Activated naive CD4-positive, alpha-beta T cell treated with anti-CD3 and anti-CD28 coated beads, Interleukin-2, amount 50 U/mL, for 24 hours (primary cell): ENCODE data around the gene BCORL1.

ENCODE experiments used
- H3K27ac Mint-ChIP-seq: one replicate; pipeline ENCODE4 v1.8.0; 2021; ENCODE audit warnings: mild to moderate bottlenecking, mixed read lengths
- H3K27me3 Mint-ChIP-seq: one replicate; pipeline ENCODE4 v1.8.0; 2021; ENCODE audit warnings: mixed read lengths
- H3K36me3 Mint-ChIP-seq: one replicate; pipeline ENCODE4 v1.8.0; 2021; ENCODE audit warnings: mixed read lengths
- H3K4me1 Mint-ChIP-seq: one replicate; pipeline ENCODE4 v1.8.0; 2021; ENCODE audit warnings: mixed read lengths
- H3K4me3 Mint-ChIP-seq: one replicate; pipeline ENCODE4 v1.8.0; 2021; ENCODE audit warnings: mild to moderate bottlenecking, mixed read lengths
- H3K9me3 Mint-ChIP-seq: one replicate; pipeline ENCODE4 v1.8.0; 2021; ENCODE audit warnings: mixed read lengths

The BCORL1 gene

DNA sequence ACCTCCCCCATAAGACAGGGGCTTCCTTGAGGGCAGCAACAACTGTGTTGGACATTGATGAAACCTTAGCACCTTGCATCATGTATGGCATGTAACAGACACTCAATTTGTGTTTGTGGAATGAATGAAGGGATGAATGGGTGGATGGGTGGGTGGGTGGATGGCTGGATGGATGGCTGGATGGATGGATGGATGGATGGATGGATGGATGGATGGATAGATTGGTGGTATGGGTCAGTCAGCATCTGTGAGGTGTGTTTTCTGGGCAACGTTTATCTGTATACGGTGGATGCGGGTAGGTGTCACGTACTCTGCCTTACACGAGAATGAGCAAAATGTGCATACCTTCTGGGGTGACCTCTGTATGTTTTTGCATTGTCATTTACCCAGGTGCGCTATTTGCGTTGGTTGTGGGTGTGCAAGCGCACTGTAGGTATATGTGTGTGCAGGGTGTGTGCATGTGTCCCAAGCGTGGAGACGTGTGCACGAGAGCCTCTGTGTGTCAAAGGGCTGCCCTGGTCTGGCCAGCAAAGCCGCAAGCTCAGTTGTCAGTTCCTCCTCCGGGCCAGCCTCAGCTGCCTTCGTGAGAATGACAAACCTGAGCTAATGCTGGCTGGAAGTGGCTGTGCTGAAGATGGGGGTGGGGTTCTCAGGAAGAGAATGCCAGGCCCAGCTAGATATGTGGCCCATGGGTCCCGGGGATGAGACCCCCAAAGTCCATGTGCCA, 101.4 kb downstream of the BCORL1 start:
- Mint-ChIP-seq H3K27ac (peak overlapping the region; percentile 91), H3K36me3 (no peaks in the 10 kb centered on the region), H3K27me3 (no peaks in the 10 kb centered on the region), H3K4me3 (peak overlapping the region; percentile 84), H3K9me3 (no peaks in the 10 kb centered on the region), H3K4me1 (peaks cover 66% of the 10 kb centered on the region)

DNA sequence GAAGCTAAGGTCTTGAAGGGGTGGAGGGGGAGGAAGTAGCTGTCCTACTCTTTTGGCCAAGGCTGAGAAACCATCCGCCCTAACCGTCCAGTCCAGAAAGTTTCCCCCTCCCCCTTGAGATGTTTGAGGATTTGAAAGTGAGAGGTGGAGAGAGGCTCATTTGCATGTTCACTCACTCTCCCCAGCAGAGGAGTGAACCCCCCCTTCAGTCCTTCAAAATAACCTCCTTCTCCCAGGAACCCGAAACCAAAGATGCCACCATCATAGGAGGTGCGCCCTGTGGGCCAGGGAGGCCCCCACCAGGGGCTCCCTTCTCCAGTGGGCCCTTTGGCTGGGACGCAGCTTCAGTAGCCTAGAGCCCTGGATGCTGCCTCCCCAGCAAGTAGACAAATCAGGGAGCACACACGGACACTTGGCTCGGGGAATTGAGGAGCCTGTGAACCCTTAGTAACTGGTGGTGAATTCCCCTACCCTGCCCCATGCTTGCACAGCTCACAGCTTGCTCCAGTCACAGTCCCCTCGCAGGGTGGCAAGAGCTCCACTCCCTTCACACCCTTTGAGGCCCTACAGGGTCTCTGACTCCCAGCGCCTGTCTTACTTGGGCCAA, 102.3 kb downstream of the BCORL1 start:
- no peaks in the 10 kb centered on the region for H3K36me3 Mint-ChIP-seq
- H3K4me3 Mint-ChIP-seq: peak overlapping the region; percentile 84
- no peaks in the 10 kb centered on the region for H3K27me3 Mint-ChIP-seq
- H3K27ac Mint-ChIP-seq: peak overlapping the region; percentile 55
- H3K4me1 Mint-ChIP-seq: peaks cover 65% of the 10 kb centered on the region
- no peaks in the 10 kb centered on the region for H3K9me3 Mint-ChIP-seq

DNA sequence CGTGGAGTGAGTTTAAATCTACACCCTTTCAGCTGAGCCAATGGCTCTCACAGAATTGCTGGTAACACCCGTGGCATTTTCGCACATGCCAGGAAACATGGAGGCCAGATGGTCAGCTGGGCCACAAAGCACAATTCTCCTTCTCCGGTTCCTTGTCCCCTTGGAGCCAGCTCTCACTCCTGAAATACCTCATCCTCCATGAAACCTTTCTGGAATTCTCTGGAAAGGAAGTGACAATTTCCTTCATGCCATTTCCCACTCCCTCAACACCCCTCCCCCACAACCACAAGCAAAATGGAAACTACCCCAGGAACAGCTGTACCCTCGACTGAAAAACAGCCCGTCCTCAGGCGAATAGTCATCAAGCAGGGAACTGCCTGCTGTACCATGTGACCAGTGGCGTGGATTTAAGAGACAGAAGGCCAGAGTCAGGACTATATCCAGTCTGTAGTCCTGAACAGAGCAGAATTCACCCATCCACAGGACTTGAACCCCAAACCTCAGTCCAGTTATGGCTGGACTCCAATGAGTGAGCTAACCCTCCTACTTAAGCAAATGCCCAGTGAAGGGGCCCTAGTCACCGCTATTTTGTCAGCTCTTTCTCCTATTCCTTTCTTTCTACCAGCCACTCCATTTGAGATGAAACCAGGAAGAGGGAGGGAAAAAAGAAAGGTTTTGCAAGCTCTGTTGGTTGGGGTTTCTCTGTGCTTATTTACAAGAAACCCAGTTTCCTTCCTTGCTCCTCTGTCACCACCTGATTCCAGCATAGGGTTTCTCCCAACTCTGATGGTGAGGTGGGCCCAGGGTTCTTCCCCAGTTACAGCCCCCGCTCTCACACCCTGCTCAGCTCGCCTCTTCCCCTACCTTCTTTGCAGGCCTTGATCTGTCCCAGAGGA, 103.4 kb downstream of the BCORL1 start:
- no peaks in the 10 kb centered on the region for H3K27me3 Mint-ChIP-seq
- peak overlapping the region; percentile 84 for H3K27ac Mint-ChIP-seq
- no peaks in the 10 kb centered on the region for H3K36me3 Mint-ChIP-seq
- H3K4me3 Mint-ChIP-seq: peak overlapping the region; percentile 84
- peaks cover 68% of the 10 kb centered on the region for H3K4me1 Mint-ChIP-seq
- H3K9me3 Mint-ChIP-seq: no peaks in the 10 kb centered on the region

DNA sequence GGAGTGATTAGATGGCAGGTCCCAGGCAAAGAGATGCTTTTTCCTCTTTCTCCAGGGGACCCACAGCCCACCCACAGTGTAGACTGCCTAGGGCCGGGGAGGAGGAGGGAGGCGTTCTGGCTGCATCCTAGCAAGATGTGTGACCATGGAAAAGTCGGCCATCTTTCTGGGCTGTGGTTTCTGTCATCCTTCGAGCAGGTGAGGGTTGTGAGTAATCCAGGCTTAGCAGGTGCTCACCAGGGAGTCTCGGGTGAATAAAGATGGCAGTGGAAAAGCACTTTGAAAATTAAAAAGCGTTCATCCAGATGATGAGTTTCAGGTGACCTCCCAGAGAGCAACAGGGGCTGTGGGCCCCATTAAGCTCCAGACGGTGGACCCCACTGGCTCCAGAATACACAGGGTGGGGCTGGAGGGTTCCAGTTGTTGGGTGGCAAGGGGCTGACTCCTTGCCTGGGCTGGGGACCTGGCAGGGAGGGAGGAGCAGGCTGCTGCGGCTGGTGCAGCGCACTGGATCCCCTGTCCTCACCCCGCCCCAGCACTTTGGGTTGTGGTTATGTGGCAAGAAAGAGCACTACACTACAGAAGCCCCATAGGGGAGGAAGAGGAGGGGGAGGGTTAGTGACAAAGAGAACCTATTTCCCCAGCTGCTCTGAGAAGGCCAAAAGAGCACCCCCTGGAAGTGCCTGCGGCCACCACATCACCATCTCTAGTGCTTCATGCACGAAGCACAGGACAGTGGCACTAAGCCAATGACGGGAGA, 104.2 kb downstream of the BCORL1 start:
- H3K36me3 Mint-ChIP-seq: no peaks in the 10 kb centered on the region
- H3K27me3 Mint-ChIP-seq: no peaks in the 10 kb centered on the region
- H3K9me3 Mint-ChIP-seq: no peaks in the 10 kb centered on the region
- H3K27ac Mint-ChIP-seq: peak overlapping the region; percentile 84
- H3K4me3 Mint-ChIP-seq: peak overlapping the region; percentile 84
- peaks cover 65% of the 10 kb centered on the region for H3K4me1 Mint-ChIP-seq

DNA sequence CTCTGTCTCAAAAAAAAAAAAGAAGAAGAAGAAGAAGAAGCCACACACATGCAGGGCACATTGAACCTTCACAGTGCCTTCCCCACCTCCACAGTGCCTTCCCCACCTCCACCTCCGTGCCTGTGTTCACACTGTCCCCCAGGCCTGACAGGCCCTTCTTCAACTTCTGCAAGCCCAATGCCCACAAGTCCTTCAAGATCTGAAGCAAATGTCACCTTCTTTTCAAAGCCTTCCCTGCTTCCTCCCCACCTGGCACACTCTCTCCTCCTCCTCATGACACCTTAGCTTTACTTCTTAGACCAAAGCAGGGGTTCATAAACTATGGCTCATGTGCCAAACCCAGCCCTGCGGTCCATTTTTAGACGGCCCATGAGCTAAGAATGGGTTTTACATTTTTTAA, 107.9 kb downstream of the BCORL1 start:
- Mint-ChIP-seq H3K27ac (peak overlapping the region; percentile 80), H3K4me3 (no peak overlapping the region), H3K36me3 (no peaks in the 10 kb centered on the region), H3K4me1 (peaks cover 53% of the 10 kb centered on the region), H3K9me3 (no peaks in the 10 kb centered on the region), H3K27me3 (no peaks in the 10 kb centered on the region)

DNA sequence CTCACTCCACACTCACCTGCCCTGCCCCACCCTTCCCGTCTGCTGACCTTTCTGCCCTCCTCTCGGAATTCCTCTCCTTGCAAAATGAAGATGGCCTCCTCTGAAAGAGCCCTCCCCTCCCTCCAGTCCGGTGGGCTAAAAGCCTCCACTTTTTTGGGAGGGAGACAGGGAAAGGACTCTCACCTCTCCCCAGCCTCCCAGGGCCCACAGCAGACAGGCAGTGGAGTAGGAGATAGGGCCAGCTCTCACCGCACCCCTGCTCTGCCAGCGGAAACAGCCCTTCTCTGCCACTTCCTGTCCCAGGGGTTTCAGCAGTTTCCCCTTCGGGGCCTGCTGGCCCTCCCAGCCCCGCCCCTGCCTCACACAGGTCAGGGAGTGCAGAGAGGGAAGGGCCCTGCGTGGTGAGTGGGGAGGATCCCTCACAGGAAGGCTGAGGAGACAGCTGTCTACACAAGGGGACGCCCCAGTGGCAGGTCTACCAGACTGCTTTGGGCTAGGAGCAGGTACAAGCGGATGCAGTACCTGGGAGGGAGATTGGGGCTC, 109.6 kb downstream of the BCORL1 start:
- Mint-ChIP-seq H3K36me3 (no peaks in the 10 kb centered on the region), H3K27me3 (no peaks in the 10 kb centered on the region), H3K27ac (peak overlapping the region; percentile 62), H3K4me1 (peaks cover 55% of the 10 kb centered on the region), H3K4me3 (peak overlapping the region; percentile 59), H3K9me3 (no peaks in the 10 kb centered on the region)

DNA sequence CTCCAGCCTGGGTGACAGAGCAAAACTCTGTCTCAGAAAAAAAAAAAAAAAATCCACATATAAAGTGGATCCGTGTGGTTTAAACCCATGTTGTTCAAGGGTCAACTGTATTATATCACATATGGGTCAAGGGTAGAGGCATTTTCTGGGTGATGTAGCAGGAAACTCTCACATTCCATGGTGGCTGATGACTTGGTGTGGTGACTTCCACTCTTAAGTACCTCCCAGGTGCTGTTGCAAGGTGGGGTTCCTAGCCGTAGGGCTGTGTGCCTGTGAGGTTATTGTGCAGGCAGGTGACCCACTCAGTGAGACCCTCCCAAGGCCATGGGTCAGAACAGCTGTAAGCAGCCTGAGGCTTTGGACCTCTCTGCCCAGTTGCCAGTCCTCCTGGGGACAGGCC, 110.8 kb downstream of the BCORL1 start:
- Mint-ChIP-seq H3K27me3 (no peaks in the 10 kb centered on the region), H3K27ac (no peak overlapping the region), H3K4me3 (no peak overlapping the region), H3K4me1 (peaks cover 54% of the 10 kb centered on the region), H3K9me3 (no peaks in the 10 kb centered on the region), H3K36me3 (no peaks in the 10 kb centered on the region)

DNA sequence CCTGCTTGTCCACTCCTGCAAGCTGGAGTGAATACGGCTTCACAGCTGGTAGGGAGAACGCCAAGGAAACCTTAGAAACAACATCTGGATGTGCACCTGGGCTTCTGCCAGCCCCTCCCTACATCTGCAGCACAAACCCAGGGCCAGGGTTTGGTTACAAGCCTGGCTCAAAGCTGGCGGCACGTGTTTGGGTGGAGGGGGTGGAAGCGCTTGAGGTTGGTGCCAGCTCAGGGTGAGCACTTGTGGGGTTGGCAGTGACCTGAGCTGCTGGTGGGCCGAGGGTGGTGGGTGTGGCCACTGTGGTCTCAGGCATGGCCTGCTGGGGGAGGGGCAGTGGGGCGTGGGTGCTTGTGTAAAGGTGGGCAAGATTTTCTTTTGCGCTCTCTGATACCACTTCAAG, 112.3 kb downstream of the BCORL1 start:
- Mint-ChIP-seq H3K4me3 (no peak overlapping the region), H3K27me3 (no peaks in the 10 kb centered on the region), H3K4me1 (peaks cover 56% of the 10 kb centered on the region), H3K9me3 (no peaks in the 10 kb centered on the region), H3K27ac (peak overlapping the region; percentile 51), H3K36me3 (no peaks in the 10 kb centered on the region)

DNA sequence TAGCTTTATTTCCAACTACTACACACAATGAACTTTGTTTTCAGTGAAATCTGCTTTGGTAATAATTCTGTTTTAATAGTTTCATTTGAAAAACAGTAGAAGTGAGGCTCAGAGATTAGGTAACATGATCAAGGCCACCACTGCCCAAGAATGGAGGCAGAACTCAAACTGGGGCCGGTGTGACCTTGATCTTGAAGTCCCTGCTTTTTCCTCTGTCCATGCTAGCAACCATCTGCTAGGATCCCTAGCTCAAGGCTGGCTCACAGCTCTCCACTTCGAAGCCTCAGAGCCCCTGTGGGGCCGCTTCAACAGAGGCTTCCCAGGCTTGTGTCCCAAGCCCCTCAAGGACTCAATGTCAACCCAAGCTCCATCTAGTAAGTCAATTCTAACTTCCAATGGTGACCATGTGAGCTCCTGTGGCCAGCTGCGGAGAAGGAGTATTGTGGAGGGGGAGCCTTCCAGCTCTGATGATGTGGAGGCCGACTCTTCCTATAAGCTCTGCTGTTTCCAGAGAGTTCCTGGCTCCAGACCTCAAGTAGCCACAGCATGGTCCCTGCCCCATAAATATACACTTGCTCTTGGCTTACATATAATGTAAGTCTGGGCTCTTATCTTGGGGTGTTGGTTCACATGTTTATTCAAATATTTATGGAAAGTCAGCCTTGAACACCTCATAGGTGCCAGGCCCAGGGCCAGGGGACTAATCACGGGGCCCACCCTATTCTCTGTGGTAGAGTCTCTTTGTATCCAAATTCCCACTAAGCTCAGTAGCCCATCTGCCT, 113.0 kb downstream of the BCORL1 start:
- Mint-ChIP-seq H3K36me3 (no peaks in the 10 kb centered on the region), H3K9me3 (no peaks in the 10 kb centered on the region), H3K27ac (peak overlapping the region; percentile 68), H3K27me3 (no peaks in the 10 kb centered on the region), H3K4me1 (peaks cover 60% of the 10 kb centered on the region), H3K4me3 (no peak overlapping the region)

DNA sequence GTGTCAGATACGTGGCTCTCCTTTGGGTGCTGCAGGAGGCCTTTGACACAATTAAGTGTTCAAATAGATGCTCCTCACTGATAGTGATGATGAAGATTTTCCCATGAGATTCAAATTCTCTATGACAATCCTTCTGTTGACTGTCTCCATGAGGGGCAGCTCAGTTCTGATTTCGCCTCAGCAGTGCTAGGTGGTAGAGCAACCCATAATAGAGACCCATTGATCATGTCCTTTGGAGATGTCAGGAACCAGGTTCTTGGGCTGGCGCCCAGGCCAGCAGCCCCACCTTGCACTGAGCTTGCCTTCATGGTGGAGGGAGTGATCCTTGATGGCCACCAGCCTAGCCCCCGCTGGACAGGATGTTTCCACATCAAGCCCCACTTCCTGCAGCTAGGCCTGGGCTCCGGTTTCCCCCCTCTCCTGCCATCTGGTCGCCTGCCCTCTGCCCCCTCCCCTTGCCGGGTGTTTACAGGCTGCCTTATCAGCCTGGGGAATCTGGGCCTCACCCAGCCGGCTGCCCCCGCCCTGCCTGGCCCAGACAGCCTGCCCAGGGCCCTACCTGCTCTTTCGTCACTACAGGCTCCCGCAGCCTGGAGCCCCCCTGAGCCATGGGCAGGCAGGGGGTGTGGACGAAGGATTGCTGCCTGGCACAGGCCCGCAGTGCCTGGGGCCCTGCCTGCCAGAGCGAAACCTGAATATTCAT, 115.2 kb downstream of the BCORL1 start:
- H3K36me3 Mint-ChIP-seq: no peaks in the 10 kb centered on the region
- peak overlapping the region; percentile 70 for H3K27ac Mint-ChIP-seq
- peaks cover 61% of the 10 kb centered on the region for H3K4me1 Mint-ChIP-seq
- H3K4me3 Mint-ChIP-seq: peak overlapping the region; percentile 65
- no peaks in the 10 kb centered on the region for H3K9me3 Mint-ChIP-seq
- H3K27me3 Mint-ChIP-seq: no peaks in the 10 kb centered on the region

DNA sequence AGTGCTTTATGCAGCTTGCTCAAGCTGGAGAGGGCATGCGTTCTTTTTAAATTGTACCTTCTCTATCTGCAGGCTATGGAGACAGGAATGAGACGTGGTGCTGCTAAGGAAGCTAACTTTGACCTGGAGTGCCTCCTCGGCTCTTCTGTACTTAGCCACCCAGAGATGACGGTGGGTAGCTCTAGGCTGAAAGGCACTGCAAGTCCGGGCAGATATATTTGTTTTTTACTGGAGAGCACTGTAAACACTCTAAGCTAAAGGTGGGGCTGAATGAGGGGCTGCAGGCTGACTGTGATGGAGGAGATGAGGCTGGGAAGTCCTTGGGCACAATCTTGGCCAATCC, 115.7 kb downstream of the BCORL1 start:
- Mint-ChIP-seq H3K27me3 (no peaks in the 10 kb centered on the region), H3K9me3 (no peaks in the 10 kb centered on the region), H3K4me1 (peaks cover 65% of the 10 kb centered on the region), H3K27ac (peak overlapping the region; percentile 70), H3K36me3 (no peaks in the 10 kb centered on the region), H3K4me3 (peak overlapping the region; percentile 65)

DNA sequence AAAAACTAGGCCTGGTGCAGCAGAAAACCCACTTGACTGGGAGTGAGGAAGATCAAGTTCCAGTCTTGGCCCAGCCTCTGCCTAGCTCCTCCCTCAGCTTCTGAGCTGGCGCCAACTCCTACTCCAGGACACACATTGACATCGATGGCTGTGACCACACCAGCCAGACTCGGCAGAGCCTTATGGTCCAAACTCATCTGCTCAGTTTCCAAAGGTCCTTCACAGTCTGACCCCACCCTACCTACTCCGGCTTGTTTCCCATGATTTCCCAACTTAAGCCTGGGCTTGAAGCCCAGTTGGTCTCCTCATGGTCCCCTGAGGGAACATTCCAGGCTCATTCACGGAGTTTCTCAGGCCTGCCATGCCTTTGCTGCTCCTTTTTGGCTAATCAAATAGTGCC, 117.7 kb downstream of the BCORL1 start:
- Mint-ChIP-seq H3K27me3 (no peaks in the 10 kb centered on the region), H3K27ac (peak overlapping the region; percentile 68), H3K36me3 (no peaks in the 10 kb centered on the region), H3K9me3 (no peaks in the 10 kb centered on the region), H3K4me3 (no peak overlapping the region), H3K4me1 (peaks cover 74% of the 10 kb centered on the region)

DNA sequence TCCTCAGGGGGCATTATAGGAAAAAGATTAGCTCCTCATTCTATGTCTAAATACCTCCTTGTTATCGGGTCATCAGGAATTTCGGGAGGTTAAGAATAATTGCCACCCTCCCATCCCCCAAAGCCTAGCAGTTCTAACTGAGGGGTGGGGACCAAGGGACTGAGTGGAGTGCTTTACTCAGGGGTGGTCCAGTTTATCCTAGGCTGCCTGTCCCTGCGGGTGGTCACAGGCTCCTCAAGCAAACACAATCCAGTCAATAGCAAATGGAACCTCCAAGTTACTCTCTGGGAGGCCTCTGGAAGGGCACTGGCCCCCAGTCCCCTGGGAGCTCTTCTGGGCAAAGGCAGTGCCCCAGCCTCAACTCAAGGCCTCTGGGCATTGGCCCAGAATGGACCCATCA, 121.2 kb downstream of the BCORL1 start:
- Mint-ChIP-seq H3K4me1 (peaks cover 79% of the 10 kb centered on the region), H3K27ac (no peak overlapping the region), H3K36me3 (no peaks in the 10 kb centered on the region), H3K9me3 (no peaks in the 10 kb centered on the region), H3K27me3 (no peaks in the 10 kb centered on the region), H3K4me3 (no peak overlapping the region)

DNA sequence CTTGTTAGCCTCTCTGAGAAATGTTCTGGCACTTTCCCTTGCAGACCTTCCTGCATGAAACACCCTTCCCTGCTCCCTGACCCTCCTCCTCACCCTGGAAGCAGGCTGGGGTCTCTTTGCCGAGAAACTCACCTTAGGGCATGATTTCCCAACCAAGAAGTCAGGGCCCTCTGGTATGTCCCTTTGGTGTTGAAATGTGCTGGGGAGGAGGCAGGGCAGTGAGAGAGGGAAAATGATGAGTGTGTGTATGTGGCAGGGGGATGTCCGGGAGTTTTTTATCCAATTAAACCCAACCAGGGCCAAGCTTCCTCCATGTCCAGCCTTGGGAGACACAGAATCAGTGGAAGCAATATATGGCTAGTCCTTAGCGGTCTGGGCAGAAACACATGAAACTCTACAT, 122.8 kb downstream of the BCORL1 start:
- Mint-ChIP-seq H3K4me1 (peaks cover 72% of the 10 kb centered on the region), H3K36me3 (no peaks in the 10 kb centered on the region), H3K27ac (no peak overlapping the region), H3K4me3 (no peak overlapping the region), H3K9me3 (no peaks in the 10 kb centered on the region), H3K27me3 (no peaks in the 10 kb centered on the region)
